IMR-90 (cell line): ENCODE measurements around the gene PPP6R1.

ENCODE experiments used
- BHLHE40 ChIP-seq: fragments of 150-350 bp; IDR thresholded peaks from 2 replicates; pipeline ENCODE4 v1.6.1; 2016; ENCODE audit warnings: mild to moderate bottlenecking, low read depth, low read length
- CEBPB ChIP-seq: IDR thresholded peaks from 2 replicates; pipeline ENCODE4 v1.6.1; 2012; ENCODE audit warnings: low read depth, low read length, improper control_type of control experiment
- CTCF ChIP-seq: conservative IDR thresholded peaks from 2 replicates; pipeline ENCODE4 v1.5.1; 2012; ENCODE audit warnings: mild to moderate bottlenecking, low read depth, low read length, improper control_type of control experiment
- MAFK ChIP-seq: IDR thresholded peaks from 2 replicates; pipeline ENCODE4 v1.6.1; 2012; ENCODE audit warnings: low read depth, low read length, improper control_type of control experiment
- MXI1 ChIP-seq: IDR thresholded peaks from 2 replicates; pipeline ENCODE4 v1.6.1; 2012; ENCODE audit warnings: low read depth, mild to moderate bottlenecking, low read length, moderate library complexity, borderline replicate concordance
- POLR2A ChIP-seq: IDR thresholded peaks from 2 replicates; pipeline ENCODE4 v1.6.1; 2012; ENCODE audit warnings: mild to moderate bottlenecking, low read depth, low read length
- RAD21 ChIP-seq: IDR thresholded peaks from 2 replicates; pipeline ENCODE4 v1.6.1; 2012; ENCODE audit warnings: low read length, improper control_type of control experiment
- SMC3 ChIP-seq: fragments of 150-350 bp; IDR thresholded peaks from 2 replicates; pipeline ENCODE4 v1.6.1; 2016; ENCODE audit warnings: low read depth, mild to moderate bottlenecking, antibody characterized with exemption, low read length, moderate library complexity
- USF2 ChIP-seq: fragments of 150-350 bp; IDR thresholded peaks from 2 replicates; pipeline ENCODE4 v1.6.1; 2017; ENCODE audit warnings: mild to moderate bottlenecking, antibody characterized with exemption, low read length, low read depth
- TF ChIP-seq, protein P1 (sequence below): fragments of 150-350 bp; IDR thresholded peaks from 2 replicates; pipeline ENCODE4 v1.6.1; 2016; ENCODE audit warnings: low read depth, mild to moderate bottlenecking, low read length, moderate library complexity, borderline replicate concordance

- TF ChIP-seq SMC3: no peak
- no peak for TF ChIP-seq CTCF
- TF ChIP-seq POLR2A: no peak
- TF ChIP-seq USF2: no peak
- no peak for TF ChIP-seq MXI1
- no peak for TF ChIP-seq BHLHE40
- TF ChIP-seq RAD21: no peak
- TF ChIP-seq MAFK: no peak
- no peak for TF ChIP-seq CEBPB
- TF ChIP-seq, protein P1, sequence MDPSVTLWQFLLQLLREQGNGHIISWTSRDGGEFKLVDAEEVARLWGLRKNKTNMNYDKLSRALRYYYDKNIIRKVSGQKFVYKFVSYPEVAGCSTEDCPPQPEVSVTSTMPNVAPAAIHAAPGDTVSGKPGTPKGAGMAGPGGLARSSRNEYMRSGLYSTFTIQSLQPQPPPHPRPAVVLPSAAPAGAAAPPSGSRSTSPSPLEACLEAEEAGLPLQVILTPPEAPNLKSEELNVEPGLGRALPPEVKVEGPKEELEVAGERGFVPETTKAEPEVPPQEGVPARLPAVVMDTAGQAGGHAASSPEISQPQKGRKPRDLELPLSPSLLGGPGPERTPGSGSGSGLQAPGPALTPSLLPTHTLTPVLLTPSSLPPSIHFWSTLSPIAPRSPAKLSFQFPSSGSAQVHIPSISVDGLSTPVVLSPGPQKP: no peak
Measured at GRCh38 chr19:55304279-55304978, 45.6 kb upstream of the PPP6R1 start.
